HCT116 (cell line): Measurements from ENCODE around the gene NHERF1.

Experiments used
- CTCF ChIP-seq, 3 experiments: fragments of 200-600 bp in 1 of 3; sonication (generic) in 1 of 3; IDR thresholded peaks in 2 of 3; conservative IDR thresholded peaks in 1 of 3; 2 replicates each; pipeline ENCODE4 v1.5.1; 2012 to 2017; ENCODE audit warnings: low read depth in 2 of 3, low read length in 2 of 3, antibody characterized with exemption in 1 of 3, borderline replicate concordance in 1 of 3, control low read depth in 1 of 3, mild to moderate bottlenecking in 1 of 3, mixed read lengths in 1 of 3, mixed run types in 1 of 3, moderate library complexity in 1 of 3; ENCODE audit not compliant: insufficient read depth in 1 of 3
- FOSL1 ChIP-seq: IDR thresholded peaks from 2 replicates; pipeline ENCODE4 v1.6.1; 2012; ENCODE audit warnings: low read depth
- POLR2A ChIP-seq: IDR thresholded peaks from 2 replicates; pipeline ENCODE4 v1.7.0; 2011; ENCODE audit warnings: borderline replicate concordance; ENCODE audit not compliant: insufficient read depth, insufficient read length; ENCODE audit errors: extremely low read depth
- POLR2AphosphoS5 ChIP-seq: IDR thresholded peaks from 2 replicates; pipeline ENCODE4 v1.6.1; 2011; ENCODE audit warnings: mild to moderate bottlenecking, low read depth, low read length, moderate library complexity
- SIN3A ChIP-seq: IDR thresholded peaks from 2 replicates; pipeline ENCODE4 v1.6.1; 2012; ENCODE audit warnings: low read depth
- SP1 ChIP-seq: IDR thresholded peaks from 2 replicates; pipeline ENCODE4 v1.6.1; 2012; ENCODE audit warnings: low read depth
- TF ChIP-seq, protein P1 (sequence below): IDR thresholded peaks from 2 replicates; pipeline ENCODE4 v1.6.1; 2012

DNA sequence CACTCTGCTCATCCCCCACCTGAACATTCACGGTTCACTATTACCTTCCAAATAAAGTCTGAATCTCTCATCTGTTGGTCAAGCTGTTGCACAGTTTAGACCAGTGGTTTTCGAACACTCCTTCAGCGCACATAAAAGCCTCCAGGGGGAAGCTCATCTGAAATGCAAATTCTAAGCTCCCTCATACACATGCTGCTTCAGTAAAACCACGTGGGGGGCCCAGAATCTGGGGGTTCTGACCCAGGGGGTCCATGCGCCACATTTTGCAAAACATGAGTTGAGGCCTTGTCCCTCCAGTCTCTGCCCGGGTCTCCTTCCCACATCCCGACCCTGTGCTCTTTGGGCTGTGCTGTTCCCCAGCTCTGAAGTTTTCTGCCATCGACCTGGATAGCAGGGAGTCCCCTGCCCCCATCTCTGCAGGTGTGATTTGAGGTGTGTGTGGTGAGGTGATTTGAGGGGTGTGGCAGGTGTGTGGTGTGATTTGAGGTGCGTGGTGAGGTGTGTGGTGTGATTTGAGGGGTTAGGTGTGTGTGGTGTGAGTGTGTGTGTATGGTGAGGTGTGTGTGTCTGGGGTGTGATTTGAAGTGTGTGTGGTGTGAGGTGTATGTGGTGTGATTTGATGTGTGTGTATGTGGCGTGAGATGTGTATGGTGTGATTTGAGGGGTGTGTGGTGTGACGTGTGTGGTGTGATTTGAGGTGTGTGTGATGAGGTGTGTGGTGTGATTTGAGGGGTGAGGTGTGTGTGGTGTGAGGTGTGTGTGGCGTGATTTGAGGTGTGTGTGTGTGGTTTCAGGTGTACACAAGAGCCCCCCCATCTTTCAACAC lies 16.2 kb upstream of the NHERF1 start:
- TF ChIP-seq POLR2A: no peak
- TF ChIP-seq CTCF (IDR thresholded peaks at IDR 0.05 in 2 of 3, conservative IDR thresholded peaks at IDR 0.05 in 1 of 3; ENCODE audit: borderline replicate concordance in 1 of 3, insufficient read depth in 1 of 3, low read depth in 2 of 3, low read length in 2 of 3): no peak
- TF ChIP-seq POLR2AphosphoS5: no peak
- TF ChIP-seq, protein P1, sequence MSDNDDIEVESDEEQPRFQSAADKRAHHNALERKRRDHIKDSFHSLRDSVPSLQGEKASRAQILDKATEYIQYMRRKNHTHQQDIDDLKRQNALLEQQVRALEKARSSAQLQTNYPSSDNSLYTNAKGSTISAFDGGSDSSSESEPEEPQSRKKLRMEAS: no peak
- TF ChIP-seq SP1: no peak
- TF ChIP-seq FOSL1: no peak
- no peak for TF ChIP-seq SIN3A
